SHP77 treated with DMSO at 0.1 percent for 48 hours (cell line): ENCODE measurements around the gene UFD1.

Experiments
- DNase-seq: peaks from one replicate; lab custom pipeline; 2025; lab: John Stamatoyannopoulos, UW

Gene UFD1

GRCh38 chr22:19422440-19423301, 56.3 kb downstream of the UFD1 start:
- DNase-seq = no peak

DNA sequence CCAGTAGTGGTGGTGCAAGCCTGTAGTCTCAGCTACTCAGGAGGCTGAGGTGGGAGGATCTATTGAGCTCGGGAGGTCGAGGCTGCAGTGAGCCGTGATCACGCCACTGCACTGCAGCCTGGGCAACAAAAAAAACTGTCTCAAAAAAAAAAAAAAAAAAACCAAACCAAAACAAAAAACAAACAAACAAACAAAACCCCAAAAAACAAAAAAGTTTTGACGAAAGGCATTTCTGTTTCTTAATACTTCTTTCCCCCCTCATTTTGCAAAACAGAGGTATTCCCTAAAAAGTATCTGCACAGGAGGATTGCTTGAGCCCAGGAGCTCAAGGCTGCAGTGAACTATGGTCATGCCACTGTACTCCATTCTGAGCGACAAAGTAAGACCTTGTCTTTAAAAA, 58.7 kb downstream of the UFD1 start:
- no peak for DNase-seq

DNA sequence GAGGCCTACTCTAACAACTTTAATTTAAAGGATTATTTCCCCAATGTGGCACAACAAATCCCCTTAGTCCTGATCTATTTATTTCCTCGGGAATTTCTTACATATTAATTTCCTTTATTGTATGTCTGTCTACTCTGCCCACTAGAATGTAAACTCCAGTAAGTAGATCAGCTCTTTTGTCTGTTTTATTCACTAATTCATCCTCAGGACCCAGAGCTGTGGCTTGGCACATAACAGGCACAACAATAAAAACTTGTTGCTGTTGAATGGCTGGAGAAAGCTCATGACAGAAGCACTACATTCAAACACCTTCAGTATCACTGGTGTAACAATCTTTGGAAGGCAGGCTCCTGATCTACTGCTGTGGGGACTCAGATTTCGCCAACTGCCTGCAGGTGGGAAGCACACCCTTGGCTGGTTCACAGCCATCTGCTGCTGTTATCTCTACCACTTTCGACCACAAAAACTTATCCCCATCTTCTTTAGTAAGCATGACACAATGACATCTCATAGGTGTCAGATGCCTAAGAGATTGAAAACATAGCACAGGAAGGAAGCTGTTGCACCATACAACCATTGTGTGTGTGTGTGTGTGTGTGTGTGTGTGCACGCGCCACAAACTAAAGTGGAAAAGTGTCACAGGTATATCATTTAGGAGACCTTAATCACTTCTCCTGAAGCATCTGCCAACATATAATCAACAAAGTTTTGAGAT, 59.4 kb downstream of the UFD1 start:
- no peak for DNase-seq

DNA sequence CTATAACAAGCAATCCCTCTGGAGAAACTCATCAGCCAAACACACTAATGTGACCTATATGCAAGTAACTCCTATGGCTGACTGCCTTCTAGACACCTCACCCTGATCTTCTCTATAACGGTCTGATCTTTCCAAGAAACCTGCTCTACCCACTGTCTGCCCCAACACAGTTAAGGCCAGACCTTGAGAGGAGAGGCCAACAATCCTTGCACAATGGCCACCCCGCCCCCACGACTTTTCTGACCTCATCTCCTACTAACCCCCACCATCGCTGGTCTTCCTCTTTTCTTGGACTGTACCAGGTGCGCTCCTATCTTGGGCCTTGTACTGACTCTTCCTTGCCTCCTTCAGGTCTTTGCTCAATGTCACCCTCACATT, 59.9 kb downstream of the UFD1 start:
- no peak for DNase-seq

GRCh38 chr22:19412923-19413322, 66.1 kb downstream of the UFD1 start:
- DNase-seq = no peak

GRCh38 chr22:19412478-19412877, 66.5 kb downstream of the UFD1 start:
- no peak for DNase-seq

DNA sequence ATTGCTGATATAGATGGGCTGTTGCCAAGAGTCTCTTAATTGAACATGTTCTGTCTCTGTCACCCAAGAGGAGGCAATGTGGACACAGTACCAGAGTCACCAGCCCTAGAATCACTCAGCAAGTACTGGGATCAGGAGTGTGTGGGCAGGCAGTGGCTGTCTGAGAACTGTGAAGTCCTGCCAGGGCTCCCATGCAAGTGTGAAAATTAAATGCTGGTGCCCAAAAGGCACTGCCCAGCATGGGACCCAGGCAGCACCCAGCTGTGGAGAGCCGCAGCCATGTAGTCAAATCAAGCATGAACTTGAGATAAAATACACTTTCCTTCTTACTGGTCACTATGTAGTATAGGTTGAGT, 67.3 kb downstream of the UFD1 start:
- DNase-seq = no peak

DNA sequence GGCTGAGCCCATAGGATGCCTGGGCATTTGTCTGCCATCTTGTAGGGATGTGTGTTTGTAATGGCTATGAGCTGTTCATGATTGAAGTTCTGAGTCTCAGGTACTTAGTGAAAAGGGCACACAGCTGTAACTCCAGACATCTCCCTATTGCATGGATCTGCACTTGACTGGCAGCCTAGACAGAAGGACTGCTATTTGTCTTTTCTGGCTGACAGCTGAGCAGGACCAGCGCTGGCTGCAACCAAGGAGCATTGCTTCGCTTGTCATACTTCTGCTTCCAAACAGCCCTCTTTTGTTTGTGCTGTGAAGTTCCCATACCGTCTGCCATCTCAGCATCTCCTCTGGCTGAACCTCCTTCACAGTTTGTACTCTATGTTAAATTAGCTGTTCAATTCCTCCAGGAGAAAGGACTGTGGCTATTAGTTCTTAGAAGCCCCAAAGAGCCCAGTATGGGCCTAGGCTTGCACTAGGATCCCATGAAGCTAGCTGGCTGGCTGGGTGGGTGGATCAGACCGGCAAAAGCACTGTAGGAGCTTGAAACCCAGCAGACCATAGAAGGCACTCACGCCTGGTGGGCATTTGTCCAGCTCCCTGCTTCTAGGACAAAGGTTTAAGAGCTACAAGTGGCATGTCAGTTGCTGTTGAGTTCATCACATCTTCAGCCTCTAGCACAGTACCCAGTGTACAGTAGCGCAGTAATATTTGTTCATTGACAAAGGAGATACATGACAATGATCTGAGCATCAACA, 67.9 kb downstream of the UFD1 start:
- DNase-seq = no peak

DNA sequence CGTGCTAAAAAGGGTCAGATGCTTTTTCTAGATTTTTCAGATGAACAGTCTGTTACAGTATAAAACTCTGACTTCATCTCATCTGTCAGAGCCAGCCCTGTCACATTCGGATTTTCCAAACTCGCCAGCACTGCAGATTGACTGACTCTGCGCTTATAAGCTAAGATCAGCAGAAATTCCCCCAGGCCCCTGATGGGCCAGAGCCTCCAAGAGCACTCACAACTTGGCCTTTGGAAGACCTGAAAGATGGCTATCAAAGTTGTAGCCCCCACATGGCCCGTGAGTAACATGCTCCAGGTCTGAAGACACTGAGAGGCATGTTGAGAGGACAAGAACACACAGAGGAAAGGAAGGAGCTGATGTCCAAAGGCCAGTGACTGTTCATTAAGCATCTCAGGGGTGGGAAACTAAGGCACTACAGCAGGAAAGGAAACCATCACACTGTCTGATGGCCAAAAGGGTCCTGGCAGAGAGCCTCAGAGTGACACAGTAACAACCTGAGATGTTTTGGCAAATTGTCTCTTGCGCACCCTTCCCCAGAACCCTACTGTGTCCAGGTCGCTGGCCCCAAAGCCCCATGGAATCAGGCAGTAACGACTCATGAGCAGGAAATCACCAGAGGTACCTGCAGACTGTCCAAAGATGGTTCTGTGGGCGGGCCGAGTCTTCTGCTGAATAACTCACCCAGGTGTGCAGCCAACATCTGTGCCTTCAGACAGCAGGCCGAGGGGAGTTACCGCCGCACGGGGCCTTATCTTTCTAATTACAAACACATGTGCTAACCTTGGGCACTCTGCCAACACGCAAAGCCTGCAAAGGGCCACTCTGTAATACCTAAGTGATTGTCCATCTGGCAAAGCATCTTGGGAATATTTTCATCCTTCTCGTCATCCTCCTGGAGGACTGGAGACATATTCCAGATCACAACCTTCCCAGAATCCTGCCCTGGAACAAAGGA, 71.1 kb downstream of the UFD1 start:
- no peak for DNase-seq

DNA sequence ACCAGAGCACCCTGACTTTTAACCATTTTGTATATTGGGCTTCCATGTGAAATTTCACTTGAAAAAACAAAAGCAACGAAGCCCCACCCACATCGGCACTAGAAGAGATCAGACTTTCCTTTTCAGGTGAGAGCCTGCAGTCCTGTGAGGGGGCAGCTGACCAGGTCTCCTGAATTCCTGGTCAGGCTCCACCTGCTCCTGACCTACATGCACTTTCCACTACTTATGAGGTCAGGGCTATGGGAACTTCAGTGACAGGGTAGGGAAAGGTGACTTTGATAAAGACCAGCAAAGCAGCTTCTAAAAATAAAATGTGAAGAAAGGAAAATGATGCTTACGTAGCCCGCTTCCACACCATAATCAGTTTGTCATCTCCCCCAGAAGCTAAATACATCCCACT, 72.1 kb downstream of the UFD1 start:
- DNase-seq = no peak

DNA sequence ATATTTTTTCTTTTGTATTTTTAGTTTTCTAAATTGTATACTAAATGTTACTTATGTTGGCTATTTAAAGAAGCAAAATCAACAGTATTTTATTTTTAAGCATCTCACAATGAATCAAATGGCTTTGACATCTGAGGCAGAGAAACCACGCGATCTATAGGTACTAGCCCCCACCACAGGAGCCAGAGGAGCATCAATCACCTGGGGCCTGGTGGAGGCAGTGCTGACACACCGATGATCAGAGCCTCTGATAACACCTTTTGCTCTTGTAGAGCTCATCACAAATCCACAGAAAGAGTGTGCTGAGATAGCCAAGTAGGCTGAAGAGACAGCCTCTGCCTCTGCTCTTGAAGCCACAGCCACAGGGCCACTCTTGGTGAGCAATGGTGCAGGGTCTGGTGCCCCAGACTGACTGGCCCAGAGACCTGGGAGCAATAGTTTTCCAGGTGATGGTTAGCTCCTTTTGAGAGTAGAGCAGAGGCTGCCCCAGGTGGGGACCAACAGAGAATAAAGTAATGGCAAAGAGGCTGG, 72.6 kb downstream of the UFD1 start:
- DNase-seq = no peak

DNA sequence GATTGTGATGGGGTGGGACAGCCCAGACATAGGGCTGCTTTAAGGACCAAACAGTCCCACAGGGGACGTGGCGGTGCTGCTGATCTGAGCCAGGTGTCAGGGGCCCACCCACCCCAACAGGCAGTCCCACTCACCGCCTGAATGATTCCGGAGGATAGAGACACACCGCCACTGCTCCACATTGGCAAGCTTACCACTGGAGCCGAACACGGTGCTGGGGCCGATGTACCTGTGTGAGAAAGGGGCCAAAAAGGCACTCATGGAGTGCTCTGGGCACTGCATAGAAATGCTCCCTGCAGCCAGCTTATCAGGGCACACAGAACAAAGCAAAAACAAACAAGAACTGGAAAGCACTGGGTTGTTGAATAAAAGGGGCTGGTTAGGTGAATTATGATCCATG, 73.3 kb downstream of the UFD1 start:
- no peak for DNase-seq

DNA sequence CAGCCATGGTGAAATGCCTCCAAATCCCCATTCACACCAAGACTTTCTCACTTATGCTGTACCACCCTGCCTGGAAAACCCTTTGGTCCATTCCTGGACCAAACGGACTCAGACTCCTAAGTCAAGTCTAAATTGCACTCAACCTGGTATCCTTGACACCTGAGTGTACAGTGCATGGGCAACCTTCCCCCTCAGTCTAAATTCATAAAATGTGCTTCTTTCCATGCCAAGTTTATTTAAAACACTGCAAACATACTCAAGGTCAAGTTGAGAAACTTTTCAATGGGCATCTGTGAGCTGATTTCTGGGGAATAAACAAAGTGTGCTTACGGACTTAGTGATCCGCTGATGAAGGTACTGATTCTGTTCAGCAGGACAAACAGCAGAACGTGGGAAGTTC, 73.9 kb downstream of the UFD1 start:
- DNase-seq = no peak

GRCh38 chr22:19404676-19405075, 74.3 kb downstream of the UFD1 start:
- no peak for DNase-seq

DNA sequence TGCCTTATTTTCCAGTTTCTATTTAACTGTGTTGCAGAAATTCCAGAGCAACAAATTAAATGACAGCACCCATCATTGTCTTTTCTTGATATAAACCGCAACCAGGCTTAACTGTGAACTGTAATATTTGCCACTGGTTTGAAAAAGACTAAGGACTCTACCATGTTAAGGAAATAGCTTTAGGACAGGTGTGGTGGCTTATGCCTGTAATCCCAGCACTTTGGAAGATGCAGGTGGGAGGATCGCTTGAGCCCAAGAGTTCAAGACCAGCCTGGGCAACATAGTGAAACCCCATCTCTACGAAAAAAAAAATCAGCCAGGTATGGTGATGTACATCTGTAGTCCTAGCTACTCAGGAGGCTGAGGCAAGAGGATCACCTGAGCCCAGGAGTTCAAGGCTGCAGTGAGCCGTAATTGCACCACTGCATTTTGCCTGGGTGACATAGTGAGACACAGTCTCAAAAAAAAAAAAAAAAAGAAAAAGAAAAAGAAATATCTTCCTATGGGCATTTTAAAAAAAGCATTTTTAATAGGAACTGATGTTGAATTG, 76.3 kb downstream of the UFD1 start:
- DNase-seq = no peak

DNA sequence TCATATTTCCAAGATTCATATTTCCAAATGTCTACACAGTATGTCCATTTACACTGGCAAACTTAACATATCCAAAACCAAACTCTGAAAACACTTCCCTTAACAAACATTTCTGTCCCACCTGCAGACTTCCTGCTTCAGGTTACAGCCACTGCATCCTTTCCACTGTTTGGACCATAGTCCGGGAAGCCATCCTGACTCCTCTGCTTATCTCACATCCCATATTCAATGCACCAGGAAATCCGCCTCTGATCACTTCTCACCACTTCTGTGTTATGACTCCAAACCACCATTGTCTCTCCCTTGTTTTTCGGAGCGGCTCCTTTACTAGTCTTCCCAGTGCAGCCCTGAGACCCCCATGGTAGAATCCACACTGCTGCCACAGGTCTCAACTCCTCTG, 77.5 kb downstream of the UFD1 start:
- DNase-seq = no peak

DNA sequence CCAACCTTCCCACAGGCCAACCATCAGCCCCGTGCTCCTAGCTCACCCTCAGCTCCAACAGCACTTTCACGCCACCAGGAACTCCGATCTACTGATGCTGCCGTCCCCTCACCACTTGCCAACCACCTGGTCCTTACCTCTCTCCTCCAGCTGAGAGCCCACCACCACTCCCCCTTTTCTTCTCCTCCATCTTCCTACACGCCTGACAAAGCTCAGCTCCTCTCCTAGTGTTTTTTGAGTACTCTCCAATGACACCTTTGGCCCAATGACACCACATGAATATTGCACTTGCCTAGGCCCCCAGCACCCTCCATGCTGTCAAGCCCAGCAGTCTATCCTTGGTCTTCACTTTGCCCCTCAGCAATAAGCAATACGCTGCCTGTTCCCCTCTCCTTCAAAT, 78.1 kb downstream of the UFD1 start:
- no peak for DNase-seq
